Subcutaneous adipose tissue (tissue), 4 donors: ENCODE data around the gene SFXN5. TPM values are rescaled to one million over a fixed set of nuclear protein-coding genes. Genes with fewer than 3 reads are reported as not detected.

Experiments used
- CTCF ChIP-seq: fragments of 450-650 bp; IDR thresholded peaks from one replicate; pipeline ENCODE4 v1.5.1; 2016; ENCODE audit warnings: low read depth, mild to moderate bottlenecking, control low read depth, antibody characterized with exemption, moderate library complexity
- total RNA-seq, 4 donors: library from RNA; depleted of rRNA; stranded (reverse); fragments of >200 nt; gene quantifications; one replicate each; pipeline ENCODE4 v1.1.0, GENCODE V29; 2016

SFXN5 gene
- total RNA-seq, 4 donors from 2014 or later: 5.1 to 8.9 (median 7.6) TPM

GRCh38 chr2:73004466-73004865, 67.0 kb downstream of the SFXN5 start:
- TF ChIP-seq CTCF: no peak

GRCh38 chr2:73003027-73003426, 68.5 kb downstream of the SFXN5 start:
- no peak for TF ChIP-seq CTCF

GRCh38 chr2:73000808-73001570, 70.5 kb downstream of the SFXN5 start:
- no peak for TF ChIP-seq CTCF

- TF ChIP-seq CTCF: no peak
Measured at GRCh38 chr2:72999729-73000725, 71.5 kb downstream of the SFXN5 start.

- TF ChIP-seq CTCF: no peak
Measured at GRCh38 chr2:72998724-72999123, 72.8 kb downstream of the SFXN5 start.

- TF ChIP-seq CTCF: no peak
Measured at GRCh38 chr2:72998234-72998651, 73.3 kb downstream of the SFXN5 start.

- TF ChIP-seq CTCF: no peak
Measured at GRCh38 chr2:72996117-72996502, 75.4 kb downstream of the SFXN5 start.
